ENCODE measurements around the gene KIAA1958.

DNA sequence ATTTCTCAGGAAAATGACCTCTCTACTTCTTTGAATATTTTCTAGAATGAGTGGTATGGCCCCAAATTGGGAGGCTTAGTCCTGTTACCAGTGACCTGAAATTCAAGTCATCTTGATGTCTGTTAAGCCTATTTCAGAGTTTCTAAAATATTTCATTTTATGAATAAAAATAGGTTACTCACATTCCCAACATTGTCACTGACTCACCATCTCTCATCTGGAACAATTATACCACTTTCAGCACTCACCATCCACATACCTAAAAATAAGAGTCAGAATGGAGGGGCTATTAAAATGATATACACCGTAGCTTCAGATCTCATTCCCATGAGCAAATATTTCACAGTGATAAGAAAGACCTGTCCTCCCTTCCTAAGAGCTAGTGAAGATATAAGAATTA, 71.8 kb downstream of the KIAA1958 start:
- no peak for TF ChIP-seq POLR2A (IDR thresholded peaks at IDR 0.05)
- no peak for TF ChIP-seq CTCF (IDR thresholded peaks at IDR 0.05 in 4 of 5, conservative IDR thresholded peaks at IDR 0.05 in 1 of 5)

Data from gastrocnemius medialis (tissue), 4 donors.